Caco-2 (cell line): ENCODE results near the gene OLFM1. TPM values are rescaled to one million over a fixed set of nuclear protein-coding genes. Genes with fewer than 3 reads are reported as not detected.

Experiments used
- BruUV-seq: library from RNA; stranded (reverse); fragments of 400-500 nt; replicated peaks from 2 replicates; lab custom pipeline; 2021; lab: Mats Ljungman, UMichigan
- CTCF ChIA-PET: fragments of 300-600 bp; sonication (Branson Sonifier 250); formaldehyde crosslinking; loops from one replicate; lab custom pipeline; 2022; ENCODE audit warnings: antibody characterized with exemption; lab: Charles Lee
- POLR2A ChIA-PET: fragments of 300-600 bp; sonication (Branson Sonifier 250); formaldehyde crosslinking; loops from one replicate; lab custom pipeline; 2022; ENCODE audit warnings: antibody characterized with exemption; lab: Charles Lee
- DNase-seq, 2 experiments: peaks; one replicate each; pipeline versions ENCODE4 v3.0.0 to v3.0.0-alpha.2; 2020 to 2022
- H3K27me3 ChIP-seq: replicated peaks from 2 replicates; pipeline ENCODE4 v1.6.0; 2011; ENCODE audit warnings: low read length; ENCODE audit not compliant: control insufficient read depth, insufficient read depth
- H3K36me3 ChIP-seq: 2 replicates; pipeline ENCODE4 v1.5.1; 2011; ENCODE audit warnings: low read length; ENCODE audit not compliant: control insufficient read depth, insufficient read depth
- H3K4me1 ChIP-seq: fragments of 250-450 bp; sonication (Bioruptor Pico); 2 replicates; pipeline ENCODE4 v1.5.1; 2020; ENCODE audit warnings: mild to moderate bottlenecking
- H3K4me3 ChIP-seq: 2 replicates; pipeline ENCODE4 v1.5.1; 2011; ENCODE audit warnings: low read depth, mild to moderate bottlenecking, control low read depth, low read length
- H3K9me3 ChIP-seq: fragments of 250-450 bp; sonication (Bioruptor Pico); 2 replicates; pipeline ENCODE4 v1.5.1; 2020; ENCODE audit warnings: mild to moderate bottlenecking, moderate library complexity
- H3K27ac Mint-ChIP-seq: one replicate; pipeline ENCODE4 v1.8.0; 2022; ENCODE audit warnings: mixed read lengths; ENCODE audit not compliant: unreplicated experiment
- H3K27me3 Mint-ChIP-seq: one replicate; pipeline ENCODE4 v1.8.0; 2022; ENCODE audit warnings: mixed read lengths; ENCODE audit not compliant: insufficient read depth, unreplicated experiment
- H3K36me3 Mint-ChIP-seq: one replicate; pipeline ENCODE4 v1.8.0; 2022; ENCODE audit warnings: mild to moderate bottlenecking, mixed read lengths; ENCODE audit not compliant: insufficient read depth, unreplicated experiment
- H3K4me1 Mint-ChIP-seq: one replicate; pipeline ENCODE4 v1.8.0; 2022; ENCODE audit warnings: low read depth, mixed read lengths; ENCODE audit not compliant: unreplicated experiment
- H3K4me3 Mint-ChIP-seq: one replicate; pipeline ENCODE4 v1.8.0; 2022; ENCODE audit warnings: mild to moderate bottlenecking, moderate library complexity, mixed read lengths; ENCODE audit not compliant: unreplicated experiment
- H3K9me3 Mint-ChIP-seq: one replicate; pipeline ENCODE4 v1.8.0; 2022; ENCODE audit warnings: mixed read lengths; ENCODE audit not compliant: unreplicated experiment
- intact Hi-C: fragments of 100-400 bp; cut with micrococcal nuclease; formaldehyde crosslinking; loops from one replicate; pipeline ENCODE4 v1.10.0; 2022; ENCODE audit not compliant: unreplicated experiment
- total RNA-seq: library from RNA; stranded (reverse); gene quantifications from 2 replicates; pipeline ENCODE4 v1.2.3, GENCODE V29; 2022
- TF ChIP-seq, protein P1 (sequence below), 2 experiments: fragments of 200-600 bp in 1 of 2; IDR thresholded peaks; 1 replicate in 1 of 2; 2 replicates in 1 of 2; pipeline versions ENCODE4 v1.5.1 to v1.8.0; 2011 to 2022; ENCODE audit warnings: antibody characterized with exemption in 1 of 2, control low read depth in 1 of 2, inconsistent platforms in 1 of 2, low read depth in 1 of 2, low read length in 1 of 2, mild to moderate bottlenecking in 1 of 2, moderate library complexity in 1 of 2; ENCODE audit not compliant: insufficient read depth in 1 of 2, severe bottlenecking in 1 of 2, unreplicated experiment in 1 of 2

Gene OLFM1
- total RNA-seq, 1 experiment from 2014 or later = not detected

DNA sequence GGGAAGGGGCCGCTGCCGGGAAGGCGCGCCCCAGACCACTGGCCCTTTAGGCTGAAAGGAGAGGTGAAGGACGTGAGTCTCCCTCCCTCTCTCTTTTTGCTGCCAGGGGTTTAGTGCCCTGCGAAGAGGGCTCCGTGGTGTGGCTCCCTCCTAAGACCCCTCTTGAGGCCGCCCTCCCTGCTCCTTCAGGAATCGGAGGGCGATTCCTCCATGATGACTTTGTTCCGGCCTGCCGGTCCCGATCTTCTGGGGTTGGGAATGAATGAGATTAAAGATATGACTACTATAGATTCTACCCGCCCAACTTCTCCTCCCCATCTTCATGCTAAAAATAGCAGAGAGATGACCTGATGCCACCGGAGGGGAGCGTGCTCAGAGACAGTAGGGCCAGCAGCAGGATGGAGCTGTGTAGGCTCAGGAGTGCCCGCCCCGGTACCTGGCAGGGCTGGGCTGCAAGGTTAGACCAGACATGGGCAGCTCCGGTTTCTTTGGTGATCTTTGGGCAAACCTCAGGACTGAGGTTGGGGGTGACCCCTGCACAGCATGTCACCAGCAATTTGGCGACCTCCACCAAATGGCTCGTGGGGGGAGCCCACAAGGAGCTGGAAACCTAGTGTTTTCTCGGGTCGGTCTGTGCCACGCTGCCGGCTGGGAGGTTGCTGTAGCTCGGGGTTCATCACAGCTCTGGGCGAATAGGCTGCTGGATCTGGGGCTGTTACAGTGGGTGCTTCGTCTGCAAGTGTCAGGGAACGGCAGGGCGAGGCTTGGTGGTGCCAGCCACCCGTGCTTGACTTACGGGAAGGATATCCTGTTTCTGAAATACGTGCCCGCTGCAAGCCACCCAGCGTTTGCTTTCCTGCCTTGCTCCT, 1.7 kb downstream of the OLFM1 start:
- Mint-ChIP-seq H3K27me3 (peaks cover 17% of the 10 kb centered on the region), H3K27ac (no peak overlapping the region), H3K36me3 (no peaks in the 10 kb centered on the region), H3K4me1 (peaks cover 7% of the 10 kb centered on the region), H3K9me3 (peaks cover 14% of the 10 kb centered on the region), H3K4me3 (no peak overlapping the region)
- POLR2A ChIA-PET = no interaction called here
- BruUV-seq = no TSS peak
- CTCF ChIA-PET = interaction anchor here (0.7 kb wide), 1 partner anchor 321 kb away, joined by 4 read pairs; no protein-coding TSS in a partner anchor
- TF ChIP-seq, protein P1, sequence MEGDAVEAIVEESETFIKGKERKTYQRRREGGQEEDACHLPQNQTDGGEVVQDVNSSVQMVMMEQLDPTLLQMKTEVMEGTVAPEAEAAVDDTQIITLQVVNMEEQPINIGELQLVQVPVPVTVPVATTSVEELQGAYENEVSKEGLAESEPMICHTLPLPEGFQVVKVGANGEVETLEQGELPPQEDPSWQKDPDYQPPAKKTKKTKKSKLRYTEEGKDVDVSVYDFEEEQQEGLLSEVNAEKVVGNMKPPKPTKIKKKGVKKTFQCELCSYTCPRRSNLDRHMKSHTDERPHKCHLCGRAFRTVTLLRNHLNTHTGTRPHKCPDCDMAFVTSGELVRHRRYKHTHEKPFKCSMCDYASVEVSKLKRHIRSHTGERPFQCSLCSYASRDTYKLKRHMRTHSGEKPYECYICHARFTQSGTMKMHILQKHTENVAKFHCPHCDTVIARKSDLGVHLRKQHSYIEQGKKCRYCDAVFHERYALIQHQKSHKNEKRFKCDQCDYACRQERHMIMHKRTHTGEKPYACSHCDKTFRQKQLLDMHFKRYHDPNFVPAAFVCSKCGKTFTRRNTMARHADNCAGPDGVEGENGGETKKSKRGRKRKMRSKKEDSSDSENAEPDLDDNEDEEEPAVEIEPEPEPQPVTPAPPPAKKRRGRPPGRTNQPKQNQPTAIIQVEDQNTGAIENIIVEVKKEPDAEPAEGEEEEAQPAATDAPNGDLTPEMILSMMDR (IDR thresholded peaks at IDR 0.05; ENCODE audit: insufficient read depth in 1 of 2, low read depth in 1 of 2, low read length in 1 of 2, severe bottlenecking in 1 of 2, unreplicated experiment in 1 of 2) = no peak
- Histone ChIP-seq H3K36me3 (no peaks in the 10 kb centered on the region), H3K4me1 (no peaks in the 10 kb centered on the region), H3K4me3 (no peak overlapping the region), H3K9me3 (no peaks in the 10 kb centered on the region; the same call in 1 of the 2 replicates), H3K27me3 (no peaks in the 10 kb centered on the region)
- DNase-seq = no peak
- intact Hi-C loops = no loop called here

DNA sequence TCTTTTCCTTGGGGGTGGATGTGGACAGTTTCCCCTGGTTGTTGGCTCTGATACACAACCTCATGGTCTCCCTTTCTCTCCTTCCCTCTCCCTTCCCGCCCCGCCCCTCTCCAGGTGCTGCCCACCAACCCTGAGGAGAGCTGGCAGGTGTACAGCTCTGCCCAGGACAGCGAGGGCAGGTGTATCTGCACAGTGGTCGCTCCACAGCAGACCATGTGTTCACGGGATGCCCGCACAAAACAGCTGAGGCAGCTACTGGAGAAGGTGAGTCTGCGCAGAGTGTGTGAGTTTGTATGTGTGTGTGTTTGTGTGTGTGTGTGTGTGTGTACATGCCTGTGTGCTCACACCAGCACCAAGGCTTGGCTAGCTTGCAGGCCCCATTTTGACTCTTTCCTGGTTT, 2.6 kb downstream of the OLFM1 start:
- Histone ChIP-seq H3K9me3 (no peaks in the 10 kb centered on the region; the same call in 1 of the 2 replicates), H3K4me3 (no peak overlapping the region), H3K36me3 (no peaks in the 10 kb centered on the region), H3K27me3 (no peaks in the 10 kb centered on the region), H3K4me1 (no peaks in the 10 kb centered on the region)
- CTCF ChIA-PET = no interaction called here
- TF ChIP-seq, protein P1 (IDR thresholded peaks at IDR 0.05; ENCODE audit: insufficient read depth in 1 of 2, low read depth in 1 of 2, low read length in 1 of 2, severe bottlenecking in 1 of 2, unreplicated experiment in 1 of 2) = no peak
- POLR2A ChIA-PET = no interaction called here
- Mint-ChIP-seq H3K36me3 (no peaks in the 10 kb centered on the region), H3K4me1 (peaks cover 7% of the 10 kb centered on the region), H3K27ac (no peak overlapping the region), H3K9me3 (peaks cover 14% of the 10 kb centered on the region), H3K4me3 (no peak overlapping the region), H3K27me3 (peaks cover 16% of the 10 kb centered on the region)
- DNase-seq = no peak
- no TSS peak for BruUV-seq
- intact Hi-C loops = no loop called here

DNA sequence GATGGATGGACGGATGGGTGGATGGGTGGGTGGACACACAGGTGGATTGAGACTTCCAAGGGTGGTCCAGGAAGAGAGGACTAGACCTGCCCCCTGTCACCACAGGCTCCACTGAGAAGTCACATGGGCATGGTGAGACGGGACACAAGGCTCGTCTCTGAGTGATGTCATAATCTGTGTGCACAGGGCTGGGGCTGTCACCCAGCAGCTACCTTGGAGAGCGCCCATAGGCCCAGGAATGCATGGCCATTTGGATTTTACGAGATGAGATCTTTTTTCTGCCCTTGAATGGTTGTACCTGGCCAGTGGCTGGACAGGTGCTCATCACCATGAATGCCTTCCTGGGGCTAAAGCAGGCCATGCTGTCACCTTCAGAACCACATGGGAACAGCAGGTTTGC, 3.1 kb downstream of the OLFM1 start:
- POLR2A ChIA-PET = no interaction called here
- Mint-ChIP-seq H3K9me3 (peaks cover 14% of the 10 kb centered on the region), H3K27me3 (peaks cover 18% of the 10 kb centered on the region), H3K4me1 (peaks cover 7% of the 10 kb centered on the region), H3K36me3 (no peaks in the 10 kb centered on the region), H3K4me3 (no peak overlapping the region), H3K27ac (no peak overlapping the region)
- no peaks in the 10 kb centered on the region for H3K4me1 ChIP-seq
- no peaks in the 10 kb centered on the region; the same call in 1 of the 2 replicates for H3K9me3 ChIP-seq
- no peaks in the 10 kb centered on the region for H3K36me3 ChIP-seq
- H3K4me3 ChIP-seq = no peak overlapping the region
- CTCF ChIA-PET = no interaction called here
- BruUV-seq = no TSS peak
- intact Hi-C loops = no loop called here
- TF ChIP-seq, protein P1 (IDR thresholded peaks at IDR 0.05; ENCODE audit: insufficient read depth in 1 of 2, low read depth in 1 of 2, low read length in 1 of 2, severe bottlenecking in 1 of 2, unreplicated experiment in 1 of 2) = no peak
- no peaks in the 10 kb centered on the region for H3K27me3 ChIP-seq
- DNase-seq = no peak
